Mesenchymal stem cell (in vitro differentiated cells and primary cell): ENCODE data around the gene IMMP2L.

Experiments used
- DNase-seq: peaks from one replicate; pipeline ENCODE4 v3.0.0-alpha.2; 2013
- H2AFZ ChIP-seq: one replicate; pipeline ENCODE4 v1.6.1; 2013; ENCODE audit warnings: low read depth, mild to moderate bottlenecking, control low read depth, inconsistent platforms, low read length, moderate library complexity
- H2AK5ac ChIP-seq: 2 replicates; pipeline ENCODE4 v1.6.1; 2013; ENCODE audit warnings: low read length, moderate library complexity, mild to moderate bottlenecking, inconsistent platforms; ENCODE audit not compliant: severe bottlenecking
- H2BK120ac ChIP-seq: one replicate; pipeline ENCODE4 v1.6.1; 2013; ENCODE audit warnings: low read depth, mild to moderate bottlenecking, inconsistent platforms, low read length, moderate library complexity
- H2BK12ac ChIP-seq, 2 experiments: one replicate each; pipeline ENCODE4 v1.6.1; 2013; ENCODE audit warnings: inconsistent platforms in 2 of 2, low read length in 2 of 2, mild to moderate bottlenecking in 2 of 2, moderate library complexity in 2 of 2, control low read depth in 1 of 2
- H2BK15ac ChIP-seq: one replicate; pipeline ENCODE4 v1.6.1; 2013; ENCODE audit warnings: mild to moderate bottlenecking, low read depth, inconsistent platforms; ENCODE audit not compliant: poor library complexity, severe bottlenecking
- H2BK5ac ChIP-seq: 2 replicates; pipeline ENCODE4 v1.6.1; 2013; ENCODE audit warnings: low read depth, mild to moderate bottlenecking, low read length, control low read depth, inconsistent platforms; ENCODE audit not compliant: poor library complexity, severe bottlenecking
- H3K14ac ChIP-seq, 2 experiments: one replicate each; pipeline ENCODE4 v1.6.1; 2013; ENCODE audit warnings: inconsistent platforms in 2 of 2, low read length in 2 of 2, control low read depth in 1 of 2, mild to moderate bottlenecking in 1 of 2, moderate library complexity in 1 of 2
- H3K18ac ChIP-seq, 2 experiments: one replicate each; pipeline ENCODE4 v1.6.1; 2013; ENCODE audit warnings: inconsistent platforms in 2 of 2, low read length in 2 of 2, control low read depth in 1 of 2, low read depth in 1 of 2, mild to moderate bottlenecking in 1 of 2
- H3K23ac ChIP-seq, 2 experiments: one replicate each; pipeline ENCODE4 v1.6.1; 2013; ENCODE audit warnings: inconsistent platforms in 2 of 2, low read length in 2 of 2, mild to moderate bottlenecking in 2 of 2, moderate library complexity in 2 of 2, control low read depth in 1 of 2
- H3K27ac ChIP-seq: 2 replicates; pipeline ENCODE4 v1.5.1; 2013; ENCODE audit warnings: mild to moderate bottlenecking, moderate library complexity, low read length, control low read depth, inconsistent platforms; ENCODE audit not compliant: poor library complexity, severe bottlenecking
- H3K27me3 ChIP-seq, 2 experiments: 2 replicates each; pipeline versions ENCODE4 v1.6.1 to v1.7.0; 2013; ENCODE audit warnings: low read length in 2 of 2, mild to moderate bottlenecking in 2 of 2, moderate library complexity in 2 of 2, control low read depth in 1 of 2, inconsistent platforms in 1 of 2; ENCODE audit not compliant: control insufficient read depth in 1 of 2, insufficient read depth in 1 of 2
- H3K36me3 ChIP-seq, 2 experiments: 2 replicates each; pipeline versions ENCODE4 v1.6.1 to v1.7.0; 2013; ENCODE audit warnings: low read length in 2 of 2, control low read depth in 1 of 2, inconsistent platforms in 1 of 2, low read depth in 1 of 2, mild to moderate bottlenecking in 1 of 2; ENCODE audit not compliant: insufficient read depth in 2 of 2, control insufficient read depth in 1 of 2
- H3K4ac ChIP-seq, 2 experiments: one replicate each; pipeline ENCODE4 v1.6.1; 2013; ENCODE audit warnings: inconsistent platforms in 2 of 2, low read length in 2 of 2, mild to moderate bottlenecking in 2 of 2, moderate library complexity in 2 of 2, control low read depth in 1 of 2, low read depth in 1 of 2
- H3K4me1 ChIP-seq: 2 replicates; pipeline ENCODE4 v1.6.1; 2013; ENCODE audit warnings: low read depth, low read length, control low read depth; ENCODE audit not compliant: control insufficient read depth, insufficient read depth
- H3K4me2 ChIP-seq: 2 replicates; pipeline ENCODE4 v1.6.1; 2013; ENCODE audit warnings: low read length, mild to moderate bottlenecking, inconsistent platforms; ENCODE audit not compliant: poor library complexity, severe bottlenecking
- H3K4me3 ChIP-seq, 2 experiments: 2 replicates each; pipeline versions ENCODE4 v1.5.1 to v1.7.0; 2013; ENCODE audit warnings: low read length in 2 of 2, mild to moderate bottlenecking in 2 of 2, control low read depth in 1 of 2, low read depth in 1 of 2; ENCODE audit not compliant: insufficient read depth in 1 of 2
- H3K79me1 ChIP-seq: replicated peaks from 2 replicates; pipeline ENCODE4 v1.6.1; 2013; ENCODE audit warnings: mild to moderate bottlenecking, control low read depth, low read length, inconsistent platforms; ENCODE audit not compliant: poor library complexity, severe bottlenecking
- H3K9ac ChIP-seq: 2 replicates; pipeline ENCODE4 v1.7.0; 2013; ENCODE audit warnings: mild to moderate bottlenecking, low read length, moderate library complexity
- H3K9me3 ChIP-seq: 2 replicates; pipeline ENCODE4 v1.7.0; 2013; ENCODE audit warnings: mild to moderate bottlenecking, low read length; ENCODE audit not compliant: control insufficient read depth
- H4K8ac ChIP-seq: one replicate; pipeline ENCODE4 v1.6.1; 2013; ENCODE audit warnings: inconsistent platforms, mild to moderate bottlenecking, low read length, moderate library complexity
- H4K91ac ChIP-seq: one replicate; pipeline ENCODE4 v1.6.1; 2013; ENCODE audit warnings: mild to moderate bottlenecking, low read length, inconsistent platforms
- WGBS: methylation state at CpG from one replicate; pipeline ENCODE4 v1.1.7; 2013; ENCODE audit warnings: mixed read lengths; 5-methylcytosine and 5-hydroxymethylcytosine counted together

Gene IMMP2L

DNA sequence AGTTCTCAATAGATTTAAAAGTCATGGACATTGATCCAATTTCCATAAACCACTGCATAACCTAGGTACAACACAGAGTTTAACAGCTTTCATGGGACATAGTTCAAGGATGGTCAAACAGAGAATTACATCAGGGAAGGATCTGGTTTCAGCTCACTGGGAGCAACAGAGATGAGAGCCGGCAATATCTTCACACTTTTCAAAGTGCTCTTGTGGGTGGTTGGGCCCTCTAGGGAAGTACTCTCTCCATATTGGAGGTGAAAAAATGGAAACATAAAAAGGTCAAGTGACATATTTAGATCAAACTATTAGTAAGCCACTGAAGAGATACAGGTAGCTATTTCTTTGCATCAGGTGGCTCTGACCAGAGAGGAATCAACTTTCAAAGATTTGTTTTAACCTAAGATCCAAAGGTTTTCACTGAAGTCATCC is 533.1 kb downstream of the IMMP2L start:
- Histone ChIP-seq H4K8ac (no peak overlapping the region), H3K18ac (no peak overlapping the region), H3K4me1 (no peaks in the 10 kb centered on the region), H3K27ac (no peak overlapping the region), H2BK120ac (no peak overlapping the region), H3K79me1 (no peaks in the 10 kb centered on the region), H2AK5ac (no peak overlapping the region), H3K4me2 (no peak overlapping the region), H2BK15ac (no peak overlapping the region), H3K27me3 (no peaks in the 10 kb centered on the region), H3K4me3 (no peak overlapping the region), H3K4ac (no peak overlapping the region), H4K91ac (no peak overlapping the region), H2AFZ (no peak overlapping the region), H3K23ac (no peak overlapping the region), H2BK5ac (no peak overlapping the region), H3K9me3 (no peaks in the 10 kb centered on the region), H2BK12ac (no peak overlapping the region), H3K36me3 (no peaks in the 10 kb centered on the region), H3K9ac (peak overlapping the region; percentile 42), H3K14ac (no peak overlapping the region)
- 91% methylated on average over 1 of the region's 1 CpG for WGBS
- DNase-seq, result no peak

GRCh38 chr7:111027396-111027795 is 534.9 kb downstream of the IMMP2L start:
- H4K8ac ChIP-seq, result no peak overlapping the region
- WGBS, result 78% methylated on average over 3 of the region's 4 CpGs
- no peaks in the 10 kb centered on the region for H3K36me3 ChIP-seq
- no peak for DNase-seq
- no peak overlapping the region for H3K27ac ChIP-seq
- H3K4me1 ChIP-seq, result no peaks in the 10 kb centered on the region
- H3K4me3 ChIP-seq, result no peak overlapping the region
- H3K4ac ChIP-seq, result no peak overlapping the region
- no peaks in the 10 kb centered on the region for H3K79me1 ChIP-seq
- H3K9ac ChIP-seq, result no peak overlapping the region
- no peak overlapping the region for H2AFZ ChIP-seq
- no peaks in the 10 kb centered on the region for H3K27me3 ChIP-seq
- no peak overlapping the region for H3K4me2 ChIP-seq
- no peak overlapping the region for H2AK5ac ChIP-seq
- H2BK5ac ChIP-seq, result no peak overlapping the region
- H3K23ac ChIP-seq, result no peak overlapping the region
- H4K91ac ChIP-seq, result no peak overlapping the region
- H3K14ac ChIP-seq, result no peak overlapping the region
- no peak overlapping the region for H2BK15ac ChIP-seq
- H3K18ac ChIP-seq, result no peak overlapping the region
- no peaks in the 10 kb centered on the region for H3K9me3 ChIP-seq
- H2BK120ac ChIP-seq, result no peak overlapping the region
- H2BK12ac ChIP-seq, result no peak overlapping the region

- Histone ChIP-seq H2BK120ac (no peak overlapping the region), H3K4me3 (no peak overlapping the region), H2BK15ac (no peak overlapping the region), H4K8ac (no peak overlapping the region), H3K14ac (no peak overlapping the region), H3K79me1 (no peaks in the 10 kb centered on the region), H3K23ac (no peak overlapping the region), H3K9ac (no peak overlapping the region), H3K4me2 (no peak overlapping the region), H3K4ac (no peak overlapping the region), H2AFZ (no peak overlapping the region), H3K36me3 (no peaks in the 10 kb centered on the region), H3K18ac (no peak overlapping the region), H3K27ac (no peak overlapping the region), H3K4me1 (no peaks in the 10 kb centered on the region), H3K9me3 (no peaks in the 10 kb centered on the region), H2AK5ac (no peak overlapping the region), H3K27me3 (no peaks in the 10 kb centered on the region), H2BK12ac (no peak overlapping the region), H2BK5ac (no peak overlapping the region), H4K91ac (no peak overlapping the region)
- DNase-seq, result no peak
- WGBS, result 97% methylated on average over 1 of the region's 2 CpGs
Measured at GRCh38 chr7:111026806-111027205, 535.5 kb downstream of the IMMP2L start.

DNA sequence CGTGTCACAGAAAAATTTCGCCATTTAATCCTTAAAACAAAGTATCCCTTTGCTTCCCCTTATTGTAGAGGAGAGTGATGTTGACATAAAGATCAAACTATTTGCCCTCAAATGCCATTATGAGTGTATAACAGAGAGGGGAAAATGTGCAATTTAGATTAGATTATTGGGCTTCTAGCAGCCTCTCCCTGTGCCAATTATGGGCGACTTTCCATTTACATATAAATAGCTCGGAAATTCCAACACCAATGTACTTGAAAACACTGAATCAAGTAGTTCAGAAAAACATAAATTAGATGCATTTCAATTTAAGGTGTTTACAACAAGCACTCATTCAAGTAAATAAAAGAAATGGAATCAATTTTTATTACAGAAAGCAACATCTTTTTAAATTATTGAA is 535.9 kb downstream of the IMMP2L start:
- no peak overlapping the region for H3K4ac ChIP-seq
- no peaks in the 10 kb centered on the region for H3K79me1 ChIP-seq
- no peaks in the 10 kb centered on the region for H3K9me3 ChIP-seq
- H2AK5ac ChIP-seq, result no peak overlapping the region
- no peak overlapping the region for H2BK120ac ChIP-seq
- no peak overlapping the region for H2BK15ac ChIP-seq
- no peak overlapping the region for H3K4me2 ChIP-seq
- DNase-seq, result no peak
- 81% methylated on average over 2 of the region's 4 CpGs for WGBS
- H3K36me3 ChIP-seq, result no peaks in the 10 kb centered on the region
- H3K9ac ChIP-seq, result no peak overlapping the region
- no peak overlapping the region for H2AFZ ChIP-seq
- H3K23ac ChIP-seq, result no peak overlapping the region
- no peak overlapping the region for H4K8ac ChIP-seq
- no peak overlapping the region for H3K18ac ChIP-seq
- H4K91ac ChIP-seq, result no peak overlapping the region
- H3K27ac ChIP-seq, result no peak overlapping the region
- no peak overlapping the region for H2BK5ac ChIP-seq
- H3K14ac ChIP-seq, result no peak overlapping the region
- H3K4me1 ChIP-seq, result no peaks in the 10 kb centered on the region
- no peak overlapping the region for H2BK12ac ChIP-seq
- H3K4me3 ChIP-seq, result no peak overlapping the region
- H3K27me3 ChIP-seq, result no peaks in the 10 kb centered on the region
